HEK293 (cell line): Measurements from ENCODE around the gene SBF2.

Source experiments
- CTCF ChIP-seq: fragments of 450-650 bp; formaldehyde crosslinking; IDR thresholded peaks from 2 replicates; pipeline ENCODE4 v1.5.1; 2016; ENCODE audit warnings: missing biosample characterization, missing genetic modification characterization
- IKZF3 ChIP-seq: fragments of 450-650 bp; IDR thresholded peaks from 2 replicates; pipeline ENCODE4 v1.5.0; 2018; ENCODE audit warnings: missing biosample characterization, mild to moderate bottlenecking, missing genetic modification characterization, moderate library complexity
- KLF1 ChIP-seq: fragments of 450-650 bp; formaldehyde crosslinking; IDR thresholded peaks from 2 replicates; pipeline ENCODE4 v1.5.1; 2016; ENCODE audit warnings: missing biosample characterization, missing genetic modification characterization
- KLF10 ChIP-seq: fragments of 450-650 bp; IDR thresholded peaks from 2 replicates; pipeline ENCODE4 v1.5.1; 2018; ENCODE audit warnings: missing biosample characterization, mild to moderate bottlenecking, missing genetic modification characterization
- SETDB1 ChIP-seq: IDR thresholded peaks from one replicate; pipeline ENCODE4 v1.6.1; 2017; ENCODE audit warnings: mild to moderate bottlenecking, low read length, moderate library complexity, mixed read lengths; ENCODE audit not compliant: insufficient read length
- SP2 ChIP-seq: fragments of 450-650 bp; formaldehyde crosslinking; IDR thresholded peaks from 2 replicates; pipeline ENCODE4 v1.5.1; 2016; ENCODE audit warnings: missing biosample characterization, missing genetic modification characterization
- ZNF133 ChIP-seq: fragments of 450-650 bp; formaldehyde crosslinking; IDR thresholded peaks from 2 replicates; pipeline ENCODE4 v1.5.1; 2016; ENCODE audit warnings: missing biosample characterization, missing genetic modification characterization
- ZNF138 ChIP-seq: fragments of 450-650 bp; formaldehyde crosslinking; IDR thresholded peaks from 2 replicates; pipeline ENCODE4 v1.5.1; 2016; ENCODE audit warnings: missing biosample characterization, missing genetic modification characterization, borderline replicate concordance
- ZNF239 ChIP-seq: fragments of 450-650 bp; formaldehyde crosslinking; IDR thresholded peaks from 2 replicates; pipeline ENCODE4 v1.5.1; 2016; ENCODE audit warnings: missing biosample characterization, missing genetic modification characterization
- ZSCAN23 ChIP-seq: fragments of 450-650 bp; formaldehyde crosslinking; IDR thresholded peaks from 2 replicates; pipeline ENCODE4 v1.5.1; 2016; ENCODE audit warnings: missing biosample characterization, missing genetic modification characterization
- ZSCAN30 ChIP-seq: fragments of 450-650 bp; IDR thresholded peaks from 2 replicates; pipeline ENCODE4 v1.5.1; 2018; ENCODE audit warnings: missing biosample characterization, mild to moderate bottlenecking, missing genetic modification characterization, moderate library complexity

DNA sequence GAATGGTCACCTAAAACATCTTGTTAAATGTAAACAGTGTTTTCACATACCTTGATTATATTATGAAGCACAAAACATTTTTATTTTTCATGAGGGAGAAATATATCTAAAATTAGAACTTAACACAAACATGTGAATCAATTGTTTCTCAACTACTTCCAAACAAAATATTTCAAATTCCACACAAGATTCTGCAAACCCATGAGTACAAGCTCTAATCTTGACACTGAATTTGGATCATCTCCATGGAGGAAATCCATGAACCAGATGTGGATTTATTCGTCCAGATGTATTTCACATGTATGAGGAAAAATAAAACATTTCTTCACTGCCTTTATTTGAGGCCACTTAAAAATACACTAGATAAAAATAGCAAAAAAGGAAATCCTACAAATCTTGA is 184.2 kb downstream of the SBF2 start:
- TF ChIP-seq ZSCAN30 (tag by site-specific recombination) (no peak), IKZF3 (tag by site-specific recombination) (no peak), SP2 (no peak), KLF10 (no peak), KLF1 (no peak), CTCF (tag by site-specific recombination) (no peak), ZNF133 (tag by site-specific recombination) (no peak), ZNF239 (tag by site-specific recombination) (no peak), SETDB1 (no peak), ZSCAN23 (tag by site-specific recombination) (no peak), ZNF138 (no peak)
